A549 (cell line): Measurements from ENCODE around the gene LUC7L2. TPM values are rescaled to one million over a fixed set of nuclear protein-coding genes. Genes with fewer than 3 reads are reported as not detected.

Source experiments
- ATAC-seq, 2 experiments: fragments of 200-7000 bp in 1 of 2; fragments of >200 bp in 1 of 2; cut with Nextera tagmentation in 1 of 2; cut with Tn5 transposase in 1 of 2; 3 replicates each; pipeline versions ENCODE4 v1.8.0 to v1.9.1; 2018 to 2020; ENCODE audit warnings: mild to moderate bottlenecking in 1 of 2, moderate library complexity in 1 of 2
- CTCF ChIA-PET: fragments of 300-600 bp; sonication (Branson Sonifier 250); formaldehyde crosslinking; extraction: SDS; loops from one replicate; lab custom pipeline; 2021; ENCODE audit warnings: antibody characterized with exemption, inconsistent platforms; lab: Yijun Ruan, JAX
- POLR2A ChIA-PET: fragments of 350-600 bp; formaldehyde crosslinking; extraction: SDS; loops from one replicate; lab custom pipeline; 2021; ENCODE audit warnings: antibody characterized with exemption, inconsistent platforms; lab: Yijun Ruan, JAX
- DNase-seq, 2 experiments: peaks; one replicate each; pipeline versions ENCODE4 v3.0.0 to v3.0.0-alpha.2; 2011 to 2016; ENCODE audit warnings: low read depth in 1 of 2, low spot score in 1 of 2
- FAIRE-seq: peaks from 2 replicates; lab custom pipeline; 2011; peaks lifted over from hg19 to GRCh38; lab: Jason Lieb, UNC
- H3K27ac ChIP-seq, 2 experiments: fragments of >200 bp; sonication (Bioruptor Twin); formaldehyde crosslinking; 3 replicates each; pipeline ENCODE4 v1.5.1; 2016 to 2017
- H3K4me1 ChIP-seq: fragments of >200 bp; sonication (Bioruptor Twin); formaldehyde crosslinking; 3 replicates; pipeline ENCODE4 v1.6.1; 2016
- H3K4me2 ChIP-seq: fragments of >200 bp; sonication (Bioruptor Twin); formaldehyde crosslinking; 3 replicates; pipeline ENCODE4 v1.6.1; 2016
- H3K4me3 ChIP-seq: fragments of >200 bp; sonication (Bioruptor Twin); formaldehyde crosslinking; 3 replicates; pipeline ENCODE4 v1.5.1; 2016
- H3K9me3 ChIP-seq: fragments of >200 bp; sonication (Bioruptor Twin); formaldehyde crosslinking; 3 replicates; pipeline ENCODE4 v1.6.1; 2016
- BHLHE40 ChIP-seq: IDR thresholded peaks from 2 replicates; pipeline ENCODE4 v1.6.1; 2012; ENCODE audit warnings: low read depth, low read length, inconsistent platforms
- CHD4 ChIP-seq: fragments of 200-600 bp; sonication (generic); IDR thresholded peaks from 2 replicates; pipeline ENCODE4 v1.6.1; 2016; ENCODE audit warnings: antibody characterized with exemption, mild to moderate bottlenecking, borderline replicate concordance
- EP300 ChIP-seq, 2 experiments: fragments of >200 bp; sonication (Bioruptor Twin); formaldehyde crosslinking; IDR thresholded peaks; 2 replicates in 1 of 2; 3 replicates in 1 of 2; pipeline ENCODE4 v1.6.1; 2016 to 2017
- ESRRA ChIP-seq: fragments of 150-350 bp; IDR thresholded peaks from 2 replicates; pipeline ENCODE4 v1.6.1; 2014; ENCODE audit warnings: mild to moderate bottlenecking, low read length, borderline replicate concordance
- FOSL2 ChIP-seq, 2 experiments: fragments of 450-650 bp in 1 of 2; fragments of >200 bp in 1 of 2; sonication (Bioruptor Twin) in 1 of 2; formaldehyde crosslinking; IDR thresholded peaks; 2 replicates each; pipeline versions ENCODE4 v1.5.0 to v1.6.1; 2016 to 2020; ENCODE audit warnings: mild to moderate bottlenecking in 1 of 2, moderate library complexity in 1 of 2
- HEYL ChIP-seq: fragments of 250-450 bp; sonication (Bioruptor Pico); IDR thresholded peaks from 2 replicates; pipeline ENCODE4 v1.8.0; 2021; ENCODE audit warnings: mild to moderate bottlenecking, moderate library complexity
- HOXA7 ChIP-seq: fragments of 250-450 bp; sonication (Bioruptor Pico); IDR thresholded peaks from 2 replicates; pipeline ENCODE4 v1.5.0; 2020; ENCODE audit warnings: mild to moderate bottlenecking, moderate library complexity
- HOXB13 ChIP-seq: fragments of 250-450 bp; sonication (Bioruptor Pico); IDR thresholded peaks from 2 replicates; pipeline ENCODE4 v1.5.0; 2020; ENCODE audit warnings: low read depth, mild to moderate bottlenecking, moderate library complexity
- KDM5A ChIP-seq: fragments of 200-600 bp; sonication (generic); IDR thresholded peaks from 2 replicates; pipeline ENCODE4 v1.6.1; 2016; ENCODE audit warnings: antibody characterized with exemption, mild to moderate bottlenecking
- MAFK ChIP-seq: fragments of 450-650 bp; IDR thresholded peaks from 2 replicates; pipeline ENCODE4 v1.6.1; 2014; ENCODE audit not compliant: partially characterized antibody
- MYC ChIP-seq: IDR thresholded peaks from 2 replicates; pipeline ENCODE4 v1.6.1; 2012; ENCODE audit warnings: mild to moderate bottlenecking, inconsistent platforms, low read length, improper control_type of control experiment, borderline replicate concordance
- POLR2A ChIP-seq: IDR thresholded peaks from 2 replicates; pipeline ENCODE4 v1.6.1; 2012; ENCODE audit warnings: mild to moderate bottlenecking, low read length
- RAD21 ChIP-seq, 2 experiments: fragments of >200 bp in 1 of 2; sonication (Bioruptor Twin) in 1 of 2; formaldehyde crosslinking in 1 of 2; IDR thresholded peaks in 1 of 2; conservative IDR thresholded peaks in 1 of 2; 2 replicates in 1 of 2; 3 replicates in 1 of 2; pipeline ENCODE4 v1.6.1; 2012 to 2018; ENCODE audit warnings: inconsistent platforms in 1 of 2
- RARB ChIP-seq: fragments of 250-450 bp; sonication (Bioruptor Pico); IDR thresholded peaks from 2 replicates; pipeline ENCODE4 v1.8.0; 2021; ENCODE audit warnings: mild to moderate bottlenecking, moderate library complexity
- RFX5 ChIP-seq: fragments of 450-650 bp; IDR thresholded peaks from 2 replicates; pipeline ENCODE4 v1.7.1; 2014; ENCODE audit warnings: antibody characterized with exemption, mild to moderate bottlenecking, moderate library complexity
- RNF2 ChIP-seq: fragments of 200-600 bp; sonication (generic); IDR thresholded peaks from 2 replicates; pipeline ENCODE4 v1.6.1; 2016; ENCODE audit warnings: low read depth, mild to moderate bottlenecking, antibody characterized with exemption, moderate library complexity, borderline replicate concordance
- SMC3 ChIP-seq: fragments of >200 bp; sonication (Bioruptor Twin); formaldehyde crosslinking; IDR thresholded peaks from 3 replicates; pipeline ENCODE4 v1.6.1; 2018; ENCODE audit warnings: inconsistent platforms
- TFCP2L1 ChIP-seq: fragments of 250-450 bp; sonication (Bioruptor Pico); IDR thresholded peaks from 2 replicates; pipeline ENCODE4 v1.5.0; 2021; ENCODE audit warnings: mild to moderate bottlenecking
- ZC3H11A ChIP-seq: fragments of 450-650 bp; IDR thresholded peaks from 2 replicates; pipeline ENCODE4 v1.6.1; 2014; ENCODE audit warnings: antibody characterized with exemption, mild to moderate bottlenecking
- ZNF302 ChIP-seq: fragments of 250-450 bp; sonication (Bioruptor Pico); IDR thresholded peaks from 2 replicates; pipeline ENCODE4 v1.9.0; 2021; ENCODE audit warnings: inconsistent platforms, mild to moderate bottlenecking, moderate library complexity
- WGBS: methylation state at CpG from one replicate; pipeline ENCODE4 v1.1.6; 2017; ENCODE audit errors: missing lambda C conversion rate; 5-methylcytosine and 5-hydroxymethylcytosine counted together
- polyA plus RNA-seq, 4 experiments: library from polyadenylated mRNA; depleted of rRNA in 3 of 4; stranded (reverse); fragments of >200 nt; fragmentation: RNase III in 1 of 4; extraction: RNeasy Plus Mini Kit Qiagen cat#74134 plus additional on column Dnase treatment in 1 of 4; gene quantifications; 2 replicates in 3 of 4; 3 replicates in 1 of 4; pipeline ENCODE4 v1.2.3, GENCODE V29; 2011 to 2017
- TF ChIP-seq, protein P1 (sequence below): fragments of 150-350 bp; IDR thresholded peaks from 2 replicates; pipeline ENCODE4 v1.6.1; 2014; ENCODE audit warnings: low read depth, mild to moderate bottlenecking, low read length
- TF ChIP-seq, protein P2 (sequence below): IDR thresholded peaks from 2 replicates; pipeline ENCODE4 v1.6.1; 2012
- TF ChIP-seq, protein P3 (sequence below): fragments of >200 bp; sonication (Bioruptor Twin); formaldehyde crosslinking; IDR thresholded peaks from 3 replicates; pipeline ENCODE4 v1.5.1; 2016
- TF ChIP-seq, protein P4 (sequence below): fragments of >200 bp; sonication (Bioruptor Twin); formaldehyde crosslinking; IDR thresholded peaks from 2 replicates; pipeline ENCODE4 v1.6.1; 2016
- TF ChIP-seq, protein P5 (sequence below): fragments of 250-450 bp; sonication (Bioruptor Pico); IDR thresholded peaks from 2 replicates; pipeline ENCODE4 v1.5.0; 2020; ENCODE audit warnings: low read depth, mild to moderate bottlenecking, moderate library complexity
- TF ChIP-seq, protein P6 (sequence below): fragments of 250-450 bp; sonication (Bioruptor Pico); IDR thresholded peaks from 2 replicates; pipeline ENCODE4 v1.5.0; 2021; ENCODE audit warnings: mild to moderate bottlenecking, moderate library complexity, borderline replicate concordance
- TF ChIP-seq, protein P7 (sequence below): IDR thresholded peaks from 2 replicates; pipeline ENCODE4 v1.6.1; 2012

LUC7L2 gene
- polyA plus RNA-seq, 2 of the 4 experiments (the other 2 are of a cell fraction) = 49.5 to 75.7 TPM

DNA sequence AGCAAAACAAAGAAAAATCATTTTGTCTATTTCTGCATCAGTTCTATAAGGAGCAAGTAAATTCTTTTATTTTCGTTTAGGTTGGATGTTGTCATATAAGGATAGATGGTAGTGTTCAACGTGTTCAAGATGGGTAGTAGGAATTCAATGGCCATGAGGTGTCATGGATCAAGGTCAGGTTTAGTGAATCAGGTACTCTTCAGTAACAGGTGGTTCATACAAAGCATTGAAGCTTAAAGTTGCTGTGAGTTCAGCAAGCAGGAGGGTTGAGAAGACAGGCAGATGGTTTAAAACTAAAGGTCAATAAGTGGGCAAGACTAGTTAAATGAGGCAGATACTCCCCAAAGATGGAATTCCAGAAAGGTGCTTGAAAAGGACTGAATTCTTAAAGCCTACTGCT is 5.6 kb downstream of the LUC7L2 start:
- FAIRE-seq (no peak), ATAC-seq (no peak), DNase-seq (no peak)
- WGBS = 77% methylated on average over 2 of the region's 2 CpGs
- Histone ChIP-seq H3K4me3 (no peak overlapping the region), H3K9me3 (no peaks in the 10 kb centered on the region), H3K4me2 (no peak overlapping the region), H3K4me1 (peaks cover 36% of the 10 kb centered on the region), H3K27ac (no peak overlapping the region)
- ChIA-PET POLR2A (no interaction called here), CTCF (interaction anchor here (1.1 to 1.3 kb wide), 2 partner anchors 10 to 69 kb away, joined by 3 to 4 read pairs; no protein-coding TSS in a partner anchor)
- TF ChIP-seq TFCP2L1 (CRISPR knock-in tag) (no peak), MAFK (no peak), RFX5 (no peak), EP300 (IDR thresholded peaks at IDR 0.05) (no peak), ZNF302 (no peak), HOXA7 (no peak), ZC3H11A (no peak), POLR2A (no peak), KDM5A (no peak), ESRRA (no peak), CHD4 (no peak), RAD21 (conservative IDR thresholded peaks at IDR 0.05 in 1 of 2, IDR thresholded peaks at IDR 0.05 in 1 of 2) (no peak), BHLHE40 (no peak)
- TF ChIP-seq, protein P1, sequence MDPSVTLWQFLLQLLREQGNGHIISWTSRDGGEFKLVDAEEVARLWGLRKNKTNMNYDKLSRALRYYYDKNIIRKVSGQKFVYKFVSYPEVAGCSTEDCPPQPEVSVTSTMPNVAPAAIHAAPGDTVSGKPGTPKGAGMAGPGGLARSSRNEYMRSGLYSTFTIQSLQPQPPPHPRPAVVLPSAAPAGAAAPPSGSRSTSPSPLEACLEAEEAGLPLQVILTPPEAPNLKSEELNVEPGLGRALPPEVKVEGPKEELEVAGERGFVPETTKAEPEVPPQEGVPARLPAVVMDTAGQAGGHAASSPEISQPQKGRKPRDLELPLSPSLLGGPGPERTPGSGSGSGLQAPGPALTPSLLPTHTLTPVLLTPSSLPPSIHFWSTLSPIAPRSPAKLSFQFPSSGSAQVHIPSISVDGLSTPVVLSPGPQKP = no peak
- TF ChIP-seq, protein P2, sequence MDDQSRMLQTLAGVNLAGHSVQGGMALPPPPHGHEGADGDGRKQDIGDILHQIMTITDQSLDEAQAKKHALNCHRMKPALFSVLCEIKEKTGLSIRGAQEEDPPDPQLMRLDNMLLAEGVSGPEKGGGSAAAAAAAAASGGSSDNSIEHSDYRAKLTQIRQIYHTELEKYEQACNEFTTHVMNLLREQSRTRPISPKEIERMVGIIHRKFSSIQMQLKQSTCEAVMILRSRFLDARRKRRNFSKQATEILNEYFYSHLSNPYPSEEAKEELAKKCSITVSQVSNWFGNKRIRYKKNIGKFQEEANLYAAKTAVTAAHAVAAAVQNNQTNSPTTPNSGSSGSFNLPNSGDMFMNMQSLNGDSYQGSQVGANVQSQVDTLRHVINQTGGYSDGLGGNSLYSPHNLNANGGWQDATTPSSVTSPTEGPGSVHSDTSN = no peak
- TF ChIP-seq, protein P3, sequence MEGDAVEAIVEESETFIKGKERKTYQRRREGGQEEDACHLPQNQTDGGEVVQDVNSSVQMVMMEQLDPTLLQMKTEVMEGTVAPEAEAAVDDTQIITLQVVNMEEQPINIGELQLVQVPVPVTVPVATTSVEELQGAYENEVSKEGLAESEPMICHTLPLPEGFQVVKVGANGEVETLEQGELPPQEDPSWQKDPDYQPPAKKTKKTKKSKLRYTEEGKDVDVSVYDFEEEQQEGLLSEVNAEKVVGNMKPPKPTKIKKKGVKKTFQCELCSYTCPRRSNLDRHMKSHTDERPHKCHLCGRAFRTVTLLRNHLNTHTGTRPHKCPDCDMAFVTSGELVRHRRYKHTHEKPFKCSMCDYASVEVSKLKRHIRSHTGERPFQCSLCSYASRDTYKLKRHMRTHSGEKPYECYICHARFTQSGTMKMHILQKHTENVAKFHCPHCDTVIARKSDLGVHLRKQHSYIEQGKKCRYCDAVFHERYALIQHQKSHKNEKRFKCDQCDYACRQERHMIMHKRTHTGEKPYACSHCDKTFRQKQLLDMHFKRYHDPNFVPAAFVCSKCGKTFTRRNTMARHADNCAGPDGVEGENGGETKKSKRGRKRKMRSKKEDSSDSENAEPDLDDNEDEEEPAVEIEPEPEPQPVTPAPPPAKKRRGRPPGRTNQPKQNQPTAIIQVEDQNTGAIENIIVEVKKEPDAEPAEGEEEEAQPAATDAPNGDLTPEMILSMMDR = no peak

DNA sequence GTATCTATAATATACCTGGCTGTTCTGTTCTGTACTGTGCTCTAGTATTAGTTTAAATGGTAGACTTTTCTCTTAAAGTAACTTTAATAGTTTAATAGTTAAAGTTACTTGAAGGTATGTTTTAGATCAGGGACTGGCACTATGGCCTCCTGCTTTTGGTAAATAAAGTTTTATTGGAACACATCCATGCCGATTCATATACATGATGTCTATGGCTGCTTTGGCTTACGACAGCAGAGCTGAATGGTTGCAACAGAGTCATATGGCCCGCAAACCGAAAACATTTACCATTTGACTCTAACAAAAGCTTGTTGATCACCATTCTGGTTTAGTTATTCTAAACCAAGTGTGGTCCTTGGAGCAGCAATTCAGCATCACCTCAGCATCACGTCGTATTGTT is 6.7 kb downstream of the LUC7L2 start:
- no peak for DNase-seq
- no peak for ATAC-seq
- H3K27ac ChIP-seq = no peak overlapping the region
- WGBS = 95% methylated on average over 6 of the region's 6 CpGs
- no peak overlapping the region for H3K4me3 ChIP-seq
- CTCF ChIA-PET = interaction anchor here (1.3 kb wide), 1 partner anchor 68 kb away, joined by 4 read pairs; no protein-coding TSS in a partner anchor
- no peaks in the 10 kb centered on the region for H3K9me3 ChIP-seq
- no peak overlapping the region for H3K4me2 ChIP-seq
- H3K4me1 ChIP-seq = peaks cover 43% of the 10 kb centered on the region
- TF ChIP-seq ESRRA = no peak
- TF ChIP-seq HEYL (CRISPR knock-in tag) = no peak
- TF ChIP-seq MAFK = no peak
- TF ChIP-seq SMC3 = no peak
- no peak for TF ChIP-seq RARB (CRISPR knock-in tag)
- TF ChIP-seq, protein P4, sequence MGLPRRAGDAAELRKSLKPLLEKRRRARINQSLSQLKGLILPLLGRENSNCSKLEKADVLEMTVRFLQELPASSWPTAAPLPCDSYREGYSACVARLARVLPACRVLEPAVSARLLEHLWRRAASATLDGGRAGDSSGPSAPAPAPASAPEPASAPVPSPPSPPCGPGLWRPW = no peak
- no peak for TF ChIP-seq HOXB13 (CRISPR knock-in tag)
- TF ChIP-seq, protein P5, sequence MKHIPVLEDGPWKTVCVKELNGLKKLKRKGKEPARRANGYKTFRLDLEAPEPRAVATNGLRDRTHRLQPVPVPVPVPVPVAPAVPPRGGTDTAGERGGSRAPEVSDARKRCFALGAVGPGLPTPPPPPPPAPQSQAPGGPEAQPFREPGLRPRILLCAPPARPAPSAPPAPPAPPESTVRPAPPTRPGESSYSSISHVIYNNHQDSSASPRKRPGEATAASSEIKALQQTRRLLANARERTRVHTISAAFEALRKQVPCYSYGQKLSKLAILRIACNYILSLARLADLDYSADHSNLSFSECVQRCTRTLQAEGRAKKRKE (CRISPR knock-in tag) = no peak
- no peak for TF ChIP-seq MYC
- TF ChIP-seq, protein P6, sequence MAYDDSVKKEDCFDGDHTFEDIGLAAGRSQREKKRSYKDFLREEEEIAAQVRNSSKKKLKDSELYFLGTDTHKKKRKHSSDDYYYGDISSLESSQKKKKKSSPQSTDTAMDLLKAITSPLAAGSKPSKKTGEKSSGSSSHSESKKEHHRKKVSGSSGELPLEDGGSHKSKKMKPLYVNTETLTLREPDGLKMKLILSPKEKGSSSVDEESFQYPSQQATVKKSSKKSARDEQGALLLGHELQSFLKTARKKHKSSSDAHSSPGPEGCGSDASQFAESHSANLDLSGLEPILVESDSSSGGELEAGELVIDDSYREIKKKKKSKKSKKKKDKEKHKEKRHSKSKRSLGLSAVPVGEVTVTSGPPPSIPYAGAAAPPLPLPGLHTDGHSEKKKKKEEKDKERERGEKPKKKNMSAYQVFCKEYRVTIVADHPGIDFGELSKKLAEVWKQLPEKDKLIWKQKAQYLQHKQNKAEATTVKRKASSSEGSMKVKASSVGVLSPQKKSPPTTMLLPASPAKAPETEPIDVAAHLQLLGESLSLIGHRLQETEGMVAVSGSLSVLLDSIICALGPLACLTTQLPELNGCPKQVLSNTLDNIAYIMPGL (CRISPR knock-in tag) = no peak
- TF ChIP-seq, protein P7, sequence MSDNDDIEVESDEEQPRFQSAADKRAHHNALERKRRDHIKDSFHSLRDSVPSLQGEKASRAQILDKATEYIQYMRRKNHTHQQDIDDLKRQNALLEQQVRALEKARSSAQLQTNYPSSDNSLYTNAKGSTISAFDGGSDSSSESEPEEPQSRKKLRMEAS = no peak
- no peak for TF ChIP-seq POLR2A
- TF ChIP-seq RNF2 = no peak
- no peak for TF ChIP-seq FOSL2 (IDR thresholded peaks at IDR 0.05)
- TF ChIP-seq FOSL2 (CRISPR knock-in tag; IDR thresholded peaks at IDR 0.05) = no peak
- TF ChIP-seq, protein P2 = no peak
- FAIRE-seq = no peak
- POLR2A ChIA-PET = no interaction called here
